Measurements from ENCODE around the gene SYTL5.
"Not testable (repeated sequence)": the region's sequence is repeated elsewhere in the genome, so short reads cannot be mapped to it uniquely, and the experiment has no call there.

The SYTL5 gene

GRCh38 chrX:37986893-37987292, 19.5 kb upstream of the SYTL5 start:
- Histone ChIP-seq H2BK12ac (ENCODE audit: low read length in 2 of 2) (no peak overlapping the region), H3K27me3 (ENCODE audit: control insufficient read depth in 1 of 2, insufficient read depth in 1 of 2, low read length in 2 of 2) (peaks cover 0 to 6% of the 10 kb centered on the region in 2 experiments), H2BK120ac (ENCODE audit: low read depth, low read length) (no peak overlapping the region), H2AFZ (ENCODE audit: low read depth, low read length) (no peak overlapping the region), H2BK5ac (ENCODE audit: low read depth, low read length, poor library complexity, severe bottlenecking) (no peak overlapping the region), H4K8ac (ENCODE audit: low read length) (no peak overlapping the region), H3K79me1 (replicated peaks; ENCODE audit: low read length, poor library complexity, severe bottlenecking) (peaks cover 1% of the 10 kb centered on the region), H3K36me3 (ENCODE audit: control insufficient read depth in 1 of 2, insufficient read depth in 2 of 2, low read depth in 1 of 2, low read length in 2 of 2) (no peaks in the 10 kb centered on the region), H3K14ac (ENCODE audit: low read length in 2 of 2) (no peak overlapping the region), H4K91ac (ENCODE audit: low read length) (no peak overlapping the region), H2BK15ac (ENCODE audit: low read depth, poor library complexity, severe bottlenecking) (no peak overlapping the region), H3K23ac (ENCODE audit: low read length in 2 of 2) (no peak overlapping the region), H3K9me3 (ENCODE audit: control insufficient read depth, low read length) (peaks cover 4% of the 10 kb centered on the region), H3K4me2 (ENCODE audit: low read length, poor library complexity, severe bottlenecking) (no peak overlapping the region), H3K4me3 (ENCODE audit: insufficient read depth in 1 of 2, low read depth in 1 of 2, low read length in 2 of 2) (no peak overlapping the region), H3K4ac (ENCODE audit: low read depth in 1 of 2, low read length in 2 of 2) (no peak overlapping the region), H3K18ac (ENCODE audit: low read depth in 1 of 2, low read length in 2 of 2) (no peak overlapping the region), H3K27ac (ENCODE audit: low read length, poor library complexity, severe bottlenecking) (no peak overlapping the region), H2AK5ac (ENCODE audit: low read length, severe bottlenecking) (no peak overlapping the region), H3K9ac (ENCODE audit: low read length) (no peak overlapping the region), H3K4me1 (ENCODE audit: control insufficient read depth, insufficient read depth, low read depth, low read length) (no peaks in the 10 kb centered on the region)
- DNase-seq = peak; percentile 36
- 40% methylated on average over 1 of the region's 1 CpG for WGBS

DNA sequence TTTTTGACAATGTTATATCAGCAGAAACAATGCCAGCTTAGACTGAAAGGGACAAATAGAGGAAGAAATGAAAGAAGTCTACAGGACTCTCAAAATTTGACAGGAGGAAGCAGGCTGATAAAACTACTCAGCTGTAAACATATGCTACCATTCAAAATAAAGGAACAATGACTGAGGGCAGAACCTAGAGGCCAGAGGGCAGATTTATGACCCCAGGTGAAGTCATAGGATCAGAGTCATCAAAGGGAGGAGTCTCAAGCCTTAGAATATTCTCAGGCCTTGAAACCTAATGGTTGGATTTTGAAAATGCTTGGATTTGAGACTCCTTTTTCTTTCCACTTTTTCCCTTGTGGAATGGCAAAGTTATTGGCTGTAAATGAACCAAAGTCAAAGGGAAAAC, 17.0 kb upstream of the SYTL5 start:
- Histone ChIP-seq H2BK120ac (ENCODE audit: low read depth, low read length) (no peak overlapping the region), H3K9me3 (ENCODE audit: control insufficient read depth, low read length) (no peaks in the 10 kb centered on the region), H2BK15ac (ENCODE audit: low read depth, poor library complexity, severe bottlenecking) (no peak overlapping the region), H3K18ac (ENCODE audit: low read depth in 1 of 2, low read length in 2 of 2) (no peak overlapping the region), H3K9ac (ENCODE audit: low read length) (no peak overlapping the region), H2BK5ac (ENCODE audit: low read depth, low read length, poor library complexity, severe bottlenecking) (no peak overlapping the region), H3K4me3 (ENCODE audit: insufficient read depth in 1 of 2, low read depth in 1 of 2, low read length in 2 of 2) (no peak overlapping the region), H2BK12ac (ENCODE audit: low read length in 2 of 2) (no peak overlapping the region), H4K8ac (ENCODE audit: low read length) (no peak overlapping the region), H3K79me1 (replicated peaks; ENCODE audit: low read length, poor library complexity, severe bottlenecking) (peaks cover 3% of the 10 kb centered on the region), H3K27ac (ENCODE audit: low read length, poor library complexity, severe bottlenecking) (no peak overlapping the region), H3K36me3 (ENCODE audit: control insufficient read depth in 1 of 2, insufficient read depth in 2 of 2, low read depth in 1 of 2, low read length in 2 of 2) (no peaks in the 10 kb centered on the region), H2AFZ (ENCODE audit: low read depth, low read length) (no peak overlapping the region), H4K91ac (ENCODE audit: low read length) (no peak overlapping the region), H3K27me3 (ENCODE audit: control insufficient read depth in 1 of 2, insufficient read depth in 1 of 2, low read length in 2 of 2) (peaks cover 0 to 6% of the 10 kb centered on the region in 2 experiments), H3K4ac (ENCODE audit: low read depth in 1 of 2, low read length in 2 of 2) (no peak overlapping the region), H2AK5ac (ENCODE audit: low read length, severe bottlenecking) (no peak overlapping the region), H3K14ac (ENCODE audit: low read length in 2 of 2) (no peak overlapping the region), H3K4me1 (ENCODE audit: control insufficient read depth, insufficient read depth, low read depth, low read length) (peaks cover 2% of the 10 kb centered on the region), H3K4me2 (ENCODE audit: low read length, poor library complexity, severe bottlenecking) (no peak overlapping the region), H3K23ac (ENCODE audit: low read length in 2 of 2) (no peak overlapping the region)
- no peak for DNase-seq

GRCh38 chrX:37991303-37991702, 15.1 kb upstream of the SYTL5 start:
- not testable (repeated sequence) for DNase-seq; H3K27me3 ChIP-seq (ENCODE audit: control insufficient read depth in 1 of 2, insufficient read depth in 1 of 2, low read length in 2 of 2)

DNA sequence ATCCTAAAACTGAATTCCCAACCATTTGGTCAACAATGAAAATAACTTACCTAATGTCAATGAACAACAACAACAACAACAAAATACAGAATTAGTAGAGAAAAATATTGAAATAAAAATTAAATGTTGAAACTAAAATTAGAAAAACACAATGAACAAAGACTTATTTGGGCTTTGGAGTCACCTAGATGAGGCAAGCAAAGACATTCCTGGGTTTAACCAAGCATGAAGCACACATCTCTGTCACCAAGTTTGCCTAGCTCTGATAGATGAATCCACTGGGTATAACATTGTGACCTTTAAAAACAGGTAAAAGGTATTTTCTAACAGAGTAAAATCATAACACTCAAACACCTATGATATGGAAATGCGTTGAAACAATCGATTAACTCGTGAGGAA, 13.2 kb upstream of the SYTL5 start:
- no peak overlapping the region for H2BK120ac ChIP-seq (ENCODE audit: low read depth, low read length)
- no peak overlapping the region for H3K18ac ChIP-seq (ENCODE audit: low read depth in 1 of 2, low read length in 2 of 2)
- peaks cover 0 to 5% of the 10 kb centered on the region in 2 experiments for H3K27me3 ChIP-seq (ENCODE audit: control insufficient read depth in 1 of 2, insufficient read depth in 1 of 2, low read length in 2 of 2)
- H3K27ac ChIP-seq (ENCODE audit: low read length, poor library complexity, severe bottlenecking) = no peak overlapping the region
- no peak overlapping the region for H2AK5ac ChIP-seq (ENCODE audit: low read length, severe bottlenecking)
- H4K91ac ChIP-seq (ENCODE audit: low read length) = no peak overlapping the region
- no peak overlapping the region for H3K4ac ChIP-seq (ENCODE audit: low read depth in 1 of 2, low read length in 2 of 2)
- H3K9me3 ChIP-seq (ENCODE audit: control insufficient read depth, low read length) = no peaks in the 10 kb centered on the region
- H4K8ac ChIP-seq (ENCODE audit: low read length) = no peak overlapping the region
- H3K4me3 ChIP-seq (ENCODE audit: insufficient read depth in 1 of 2, low read depth in 1 of 2, low read length in 2 of 2) = no peak overlapping the region
- H2AFZ ChIP-seq (ENCODE audit: low read depth, low read length) = no peak overlapping the region
- H3K4me1 ChIP-seq (ENCODE audit: control insufficient read depth, insufficient read depth, low read depth, low read length) = peaks cover 4% of the 10 kb centered on the region
- H2BK12ac ChIP-seq (ENCODE audit: low read length in 2 of 2) = no peak overlapping the region
- peaks cover 0 to 7% of the 10 kb centered on the region in 2 experiments for H3K36me3 ChIP-seq (ENCODE audit: control insufficient read depth in 1 of 2, insufficient read depth in 2 of 2, low read depth in 1 of 2, low read length in 2 of 2)
- WGBS = no CpG with 5 or more reads among the region's 3 CpGs
- no peak overlapping the region for H3K14ac ChIP-seq (ENCODE audit: low read length in 2 of 2)
- H3K79me1 ChIP-seq (replicated peaks; ENCODE audit: low read length, poor library complexity, severe bottlenecking) = peaks cover 4% of the 10 kb centered on the region
- H2BK15ac ChIP-seq (ENCODE audit: low read depth, poor library complexity, severe bottlenecking) = no peak overlapping the region
- DNase-seq = no peak
- H2BK5ac ChIP-seq (ENCODE audit: low read depth, low read length, poor library complexity, severe bottlenecking) = no peak overlapping the region
- H3K23ac ChIP-seq (ENCODE audit: low read length in 2 of 2) = no peak overlapping the region
- H3K4me2 ChIP-seq (ENCODE audit: low read length, poor library complexity, severe bottlenecking) = no peak overlapping the region
- no peak overlapping the region for H3K9ac ChIP-seq (ENCODE audit: low read length)

More at GRCh38 chrX:37991303-37991702, 15.1 kb upstream of the SYTL5 start:
- not testable (repeated sequence) for H4K8ac ChIP-seq (ENCODE audit: low read length); H3K27ac ChIP-seq (ENCODE audit: low read length, poor library complexity, severe bottlenecking); H3K9me3 ChIP-seq (ENCODE audit: control insufficient read depth, low read length); H2BK120ac ChIP-seq (ENCODE audit: low read depth, low read length); H2BK15ac ChIP-seq (ENCODE audit: low read depth, poor library complexity, severe bottlenecking); H2AK5ac ChIP-seq (ENCODE audit: low read length, severe bottlenecking); H3K23ac ChIP-seq (ENCODE audit: low read length in 2 of 2); H3K4me3 ChIP-seq (ENCODE audit: insufficient read depth in 1 of 2, low read depth in 1 of 2, low read length in 2 of 2); H4K91ac ChIP-seq (ENCODE audit: low read length); H3K79me1 ChIP-seq (replicated peaks; ENCODE audit: low read length, poor library complexity, severe bottlenecking); H3K4me1 ChIP-seq (ENCODE audit: control insufficient read depth, insufficient read depth, low read depth, low read length); H3K4ac ChIP-seq (ENCODE audit: low read depth in 1 of 2, low read length in 2 of 2); H3K9ac ChIP-seq (ENCODE audit: low read length); H3K14ac ChIP-seq (ENCODE audit: low read length in 2 of 2); H3K36me3 ChIP-seq (ENCODE audit: control insufficient read depth in 1 of 2, insufficient read depth in 2 of 2, low read depth in 1 of 2, low read length in 2 of 2); H2BK5ac ChIP-seq (ENCODE audit: low read depth, low read length, poor library complexity, severe bottlenecking); H3K18ac ChIP-seq (ENCODE audit: low read depth in 1 of 2, low read length in 2 of 2); H2BK12ac ChIP-seq (ENCODE audit: low read length in 2 of 2); H2AFZ ChIP-seq (ENCODE audit: low read depth, low read length); H3K4me2 ChIP-seq (ENCODE audit: low read length, poor library complexity, severe bottlenecking)
- 90% methylated on average over 6 of the region's 6 CpGs for WGBS

Measured in mesenchymal stem cell (in vitro differentiated cells and primary cell).